HEK293 (cell line): ENCODE measurements around the gene SAV1.

Experiments
- CTCF ChIA-PET: fragments of 350-600 bp; formaldehyde crosslinking; extraction: SDS; loops from one replicate; lab custom pipeline; 2021; ENCODE audit warnings: antibody characterized with exemption; lab: Yijun Ruan, JAX
- POLR2A ChIA-PET: fragments of 300-600 bp; formaldehyde crosslinking; extraction: SDS; loops from one replicate; lab custom pipeline; 2020; ENCODE audit warnings: antibody characterized with exemption, inconsistent platforms; lab: Yijun Ruan, JAX
- H3K27ac ChIP-seq: fragments of 200-500 bp; sonication (Bioruptor generic); 2 replicates; pipeline ENCODE4 v1.5.1; 2014; ENCODE audit warnings: low read depth, low read length, control low read depth, inconsistent platforms; ENCODE audit errors: extremely low read depth
- H3K36me3 ChIP-seq, 2 experiments: fragments of 200-500 bp in 1 of 2; sonication (Bioruptor generic) in 1 of 2; 1 replicate in 1 of 2; 2 replicates in 1 of 2; pipeline ENCODE4 v1.5.1; 2014 to 2017; ENCODE audit warnings: inconsistent platforms in 2 of 2, low read length in 2 of 2; ENCODE audit not compliant: control insufficient read depth in 2 of 2, insufficient read depth in 1 of 2
- H3K4me1 ChIP-seq: fragments of 200-500 bp; sonication (Bioruptor generic); 2 replicates; pipeline ENCODE4 v1.5.1; 2014; ENCODE audit warnings: mild to moderate bottlenecking, low read length, inconsistent platforms; ENCODE audit not compliant: control insufficient read depth, insufficient read depth
- H3K4me3 ChIP-seq: 2 replicates; pipeline ENCODE4 v1.5.1; 2011; ENCODE audit warnings: low read depth, mild to moderate bottlenecking, control low read depth, low read length, moderate library complexity
- H3K9me3 ChIP-seq: fragments of 200-500 bp; sonication (Bioruptor generic); 2 replicates; pipeline ENCODE4 v1.5.1; 2014; ENCODE audit warnings: low read depth, low read length, inconsistent platforms; ENCODE audit not compliant: control insufficient read depth, insufficient read depth
- BCL11A ChIP-seq: fragments of 450-650 bp; formaldehyde crosslinking; IDR thresholded peaks from 2 replicates; pipeline ENCODE4 v1.5.1; 2016; ENCODE audit warnings: low read depth, missing biosample characterization, missing genetic modification characterization
- KLF16 ChIP-seq: fragments of 450-650 bp; formaldehyde crosslinking; IDR thresholded peaks from 2 replicates; pipeline ENCODE4 v1.5.1; 2017; ENCODE audit warnings: missing biosample characterization, missing genetic modification characterization
- PRDM4 ChIP-seq: fragments of 450-650 bp; formaldehyde crosslinking; IDR thresholded peaks from 2 replicates; pipeline ENCODE4 v1.5.1; 2017; ENCODE audit warnings: missing biosample characterization, missing genetic modification characterization
- REPIN1 ChIP-seq: fragments of 450-650 bp; formaldehyde crosslinking; IDR thresholded peaks from 2 replicates; pipeline ENCODE4 v1.5.1; 2017; ENCODE audit warnings: missing biosample characterization, missing genetic modification characterization, low read depth
- SP2 ChIP-seq: fragments of 450-650 bp; formaldehyde crosslinking; IDR thresholded peaks from 2 replicates; pipeline ENCODE4 v1.5.1; 2016; ENCODE audit warnings: missing biosample characterization, missing genetic modification characterization
- SP3 ChIP-seq: fragments of 450-650 bp; formaldehyde crosslinking; IDR thresholded peaks from 2 replicates; pipeline ENCODE4 v1.5.1; 2016; ENCODE audit warnings: missing biosample characterization, missing genetic modification characterization
- ZBTB10 ChIP-seq: fragments of 450-650 bp; formaldehyde crosslinking; IDR thresholded peaks from 2 replicates; pipeline ENCODE4 v1.5.1; 2016; ENCODE audit warnings: missing biosample characterization, missing genetic modification characterization
- ZBTB48 ChIP-seq: fragments of 450-650 bp; formaldehyde crosslinking; IDR thresholded peaks from 2 replicates; pipeline ENCODE4 v1.5.1; 2016; ENCODE audit warnings: missing biosample characterization, missing genetic modification characterization
- ZFP69B ChIP-seq: fragments of 450-650 bp; formaldehyde crosslinking; IDR thresholded peaks from 2 replicates; pipeline ENCODE4 v1.5.1; 2016; ENCODE audit warnings: missing biosample characterization, missing genetic modification characterization
- ZNF211 ChIP-seq: fragments of 450-650 bp; formaldehyde crosslinking; IDR thresholded peaks from 2 replicates; pipeline ENCODE4 v1.5.1; 2016; ENCODE audit warnings: low read depth, missing biosample characterization, missing genetic modification characterization
- ZNF221 ChIP-seq: fragments of 450-650 bp; formaldehyde crosslinking; IDR thresholded peaks from 2 replicates; pipeline ENCODE4 v1.5.1; 2017; ENCODE audit warnings: missing biosample characterization, missing genetic modification characterization, borderline replicate concordance
- ZNF239 ChIP-seq: fragments of 450-650 bp; formaldehyde crosslinking; IDR thresholded peaks from 2 replicates; pipeline ENCODE4 v1.5.1; 2016; ENCODE audit warnings: missing biosample characterization, missing genetic modification characterization
- ZNF548 ChIP-seq: fragments of 450-650 bp; formaldehyde crosslinking; IDR thresholded peaks from 2 replicates; pipeline ENCODE4 v1.5.1; 2016; ENCODE audit warnings: missing biosample characterization, missing genetic modification characterization
- ZNF654 ChIP-seq: fragments of 450-650 bp; formaldehyde crosslinking; IDR thresholded peaks from 2 replicates; pipeline ENCODE4 v1.5.1; 2016; ENCODE audit warnings: low read depth, missing biosample characterization, missing genetic modification characterization
- ZNF658 ChIP-seq: fragments of 450-650 bp; formaldehyde crosslinking; IDR thresholded peaks from 2 replicates; pipeline ENCODE4; 2016; ENCODE audit warnings: missing biosample characterization, missing genetic modification characterization
- TF ChIP-seq, protein P1 (sequence below): fragments of 450-650 bp; formaldehyde crosslinking; IDR thresholded peaks from 2 replicates; pipeline ENCODE4 v1.5.1; 2016; ENCODE audit warnings: missing biosample characterization, missing genetic modification characterization
- TF ChIP-seq, protein P2 (sequence below): fragments of 450-650 bp; formaldehyde crosslinking; IDR thresholded peaks from 2 replicates; pipeline ENCODE4 v1.5.1; 2016; ENCODE audit warnings: missing biosample characterization, missing genetic modification characterization
- TF ChIP-seq, protein P3 (sequence below): fragments of 450-650 bp; IDR thresholded peaks from 2 replicates; pipeline ENCODE4 v1.5.1; 2018; ENCODE audit warnings: missing biosample characterization, missing genetic modification characterization

The SAV1 gene

DNA sequence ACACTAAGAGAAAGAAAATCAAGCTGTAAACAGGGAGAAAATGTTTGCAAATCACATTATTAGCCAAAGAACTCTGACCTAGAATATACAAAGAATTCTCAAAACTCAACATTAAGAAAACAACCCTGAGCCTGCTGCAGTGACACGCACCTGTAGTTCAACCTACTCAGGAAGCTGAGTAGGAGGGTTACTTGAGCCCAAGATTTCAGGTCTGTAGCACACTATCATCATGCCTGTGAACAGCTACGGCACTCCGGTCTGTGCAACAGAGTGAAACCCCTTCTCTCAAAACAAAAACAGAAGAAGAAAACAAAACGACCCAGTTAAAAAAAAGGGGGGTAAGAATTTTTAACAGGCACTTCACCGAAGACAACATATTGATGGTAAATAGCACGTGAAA, 20.8 kb downstream of the SAV1 start:
- TF ChIP-seq KLF16 (tag by site-specific recombination) (no peak), SP2 (tag by site-specific recombination) (no peak), PRDM4 (tag by site-specific recombination) (no peak), ZFP69B (tag by site-specific recombination) (no peak)
- POLR2A ChIA-PET: no interaction called here
- Histone ChIP-seq H3K4me1 (peaks cover 5% of the 10 kb centered on the region; the same call in 1 of the 2 replicates), H3K4me3 (no peak overlapping the region), H3K27ac (no peak overlapping the region), H3K9me3 (no peaks in the 10 kb centered on the region), H3K36me3 (peaks cover 6 to 20% of the 10 kb centered on the region in 2 experiments)
- CTCF ChIA-PET: no interaction called here

DNA sequence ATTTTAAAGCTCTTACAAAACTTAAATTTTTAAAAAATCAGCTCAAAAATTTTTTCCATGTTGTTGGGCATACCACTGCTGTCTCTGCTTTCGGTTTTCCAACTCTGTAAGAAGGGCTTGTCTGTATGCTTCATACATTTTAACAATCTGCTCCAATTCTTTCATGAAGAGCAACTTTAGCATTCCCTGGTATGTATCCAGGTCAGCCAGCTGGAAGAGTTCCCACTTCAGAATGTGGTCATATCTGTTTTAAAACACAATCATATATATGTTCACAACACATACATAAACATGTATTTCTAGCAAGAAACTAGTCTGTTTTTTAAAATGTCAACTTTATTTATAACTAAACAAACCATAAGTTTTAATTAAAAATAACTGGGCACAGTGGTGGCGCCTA, 33.0 kb downstream of the SAV1 start:
- TF ChIP-seq ZNF548 (tag by site-specific recombination) (no peak), BCL11A (tag by site-specific recombination) (no peak), ZFP69B (tag by site-specific recombination) (no peak), ZNF658 (no peak), ZBTB10 (tag by site-specific recombination) (no peak), ZNF239 (tag by site-specific recombination) (no peak), ZNF654 (tag by site-specific recombination) (no peak), ZNF211 (no peak), REPIN1 (tag by site-specific recombination) (no peak), ZBTB48 (tag by site-specific recombination) (no peak), SP3 (no peak), ZNF221 (tag by site-specific recombination) (no peak)
- TF ChIP-seq, protein P1, sequence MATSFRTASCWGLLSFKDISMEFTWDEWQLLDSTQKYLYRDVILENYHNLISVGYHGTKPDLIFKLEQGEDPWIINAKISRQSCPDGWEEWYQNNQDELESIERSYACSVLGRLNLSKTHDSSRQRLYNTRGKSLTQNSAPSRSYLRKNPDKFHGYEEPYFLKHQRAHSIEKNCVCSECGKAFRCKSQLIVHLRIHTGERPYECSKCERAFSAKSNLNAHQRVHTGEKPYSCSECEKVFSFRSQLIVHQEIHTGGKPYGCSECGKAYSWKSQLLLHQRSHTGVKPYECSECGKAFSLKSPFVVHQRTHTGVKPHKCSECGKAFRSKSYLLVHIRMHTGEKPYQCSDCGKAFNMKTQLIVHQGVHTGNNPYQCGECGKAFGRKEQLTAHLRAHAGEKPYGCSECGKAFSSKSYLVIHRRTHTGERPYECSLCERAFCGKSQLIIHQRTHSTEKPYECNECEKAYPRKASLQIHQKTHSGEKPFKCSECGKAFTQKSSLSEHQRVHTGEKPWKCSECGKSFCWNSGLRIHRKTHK (tag by site-specific recombination): no peak
- TF ChIP-seq, protein P2, sequence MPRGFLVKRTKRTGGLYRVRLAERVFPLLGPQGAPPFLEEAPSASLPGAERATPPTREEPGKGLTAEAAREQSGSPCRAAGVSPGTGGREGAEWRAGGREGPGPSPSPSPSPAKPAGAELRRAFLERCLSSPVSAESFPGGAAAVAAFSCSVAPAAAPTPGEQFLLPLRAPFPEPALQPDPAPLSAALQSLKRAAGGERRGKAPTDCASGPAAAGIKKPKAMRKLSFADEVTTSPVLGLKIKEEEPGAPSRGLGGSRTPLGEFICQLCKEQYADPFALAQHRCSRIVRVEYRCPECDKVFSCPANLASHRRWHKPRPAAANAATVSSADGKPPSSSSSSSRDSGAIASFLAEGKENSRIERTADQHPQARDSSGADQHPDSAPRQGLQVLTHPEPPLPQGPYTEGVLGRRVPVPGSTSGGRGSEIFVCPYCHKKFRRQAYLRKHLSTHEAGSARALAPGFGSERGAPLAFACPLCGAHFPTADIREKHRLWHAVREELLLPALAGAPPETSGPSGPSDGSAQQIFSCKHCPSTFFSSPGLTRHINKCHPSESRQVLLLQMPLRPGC (tag by site-specific recombination): no peak
- TF ChIP-seq, protein P3, sequence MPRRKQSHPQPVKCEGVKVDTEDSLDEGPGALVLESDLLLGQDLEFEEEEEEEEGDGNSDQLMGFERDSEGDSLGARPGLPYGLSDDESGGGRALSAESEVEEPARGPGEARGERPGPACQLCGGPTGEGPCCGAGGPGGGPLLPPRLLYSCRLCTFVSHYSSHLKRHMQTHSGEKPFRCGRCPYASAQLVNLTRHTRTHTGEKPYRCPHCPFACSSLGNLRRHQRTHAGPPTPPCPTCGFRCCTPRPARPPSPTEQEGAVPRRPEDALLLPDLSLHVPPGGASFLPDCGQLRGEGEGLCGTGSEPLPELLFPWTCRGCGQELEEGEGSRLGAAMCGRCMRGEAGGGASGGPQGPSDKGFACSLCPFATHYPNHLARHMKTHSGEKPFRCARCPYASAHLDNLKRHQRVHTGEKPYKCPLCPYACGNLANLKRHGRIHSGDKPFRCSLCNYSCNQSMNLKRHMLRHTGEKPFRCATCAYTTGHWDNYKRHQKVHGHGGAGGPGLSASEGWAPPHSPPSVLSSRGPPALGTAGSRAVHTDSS (tag by site-specific recombination): no peak
- ChIA-PET CTCF (no interaction called here), POLR2A (no interaction called here)
- H3K4me3 ChIP-seq: no peak overlapping the region
- H3K4me1 ChIP-seq: no peaks in the 10 kb centered on the region
- no peak overlapping the region for H3K27ac ChIP-seq
- peaks cover 40 to 42% of the 10 kb centered on the region in 2 experiments for H3K36me3 ChIP-seq
- H3K9me3 ChIP-seq: no peaks in the 10 kb centered on the region
